Breast epithelium (tissue), 3 donors: ENCODE results near the gene FAM25C.
"Not testable (repeated sequence)": the region's sequence is repeated elsewhere in the genome, so short reads cannot be mapped to it uniquely, and the experiment has no call there.

Source experiments
- POLR2A ChIP-seq: fragments of 450-650 bp; IDR thresholded peaks from one replicate; pipeline ENCODE4 v1.6.1; 2016; ENCODE audit warnings: antibody characterized with exemption, mild to moderate bottlenecking, moderate library complexity
- POLR2AphosphoS5 ChIP-seq, 3 donors: sonication (generic); formaldehyde crosslinking; IDR thresholded peaks; one replicate each; pipeline ENCODE4 v1.6.1; 2017; ENCODE audit warnings: antibody characterized with exemption in 3 of 3
- TF ChIP-seq, protein P1 (sequence below), 3 donors: fragments of 450-650 bp; IDR thresholded peaks; one replicate each; pipeline ENCODE4 v1.5.1; 2016 to 2017; ENCODE audit warnings: antibody characterized with exemption in 3 of 3, mild to moderate bottlenecking in 3 of 3, moderate library complexity in 3 of 3

DNA sequence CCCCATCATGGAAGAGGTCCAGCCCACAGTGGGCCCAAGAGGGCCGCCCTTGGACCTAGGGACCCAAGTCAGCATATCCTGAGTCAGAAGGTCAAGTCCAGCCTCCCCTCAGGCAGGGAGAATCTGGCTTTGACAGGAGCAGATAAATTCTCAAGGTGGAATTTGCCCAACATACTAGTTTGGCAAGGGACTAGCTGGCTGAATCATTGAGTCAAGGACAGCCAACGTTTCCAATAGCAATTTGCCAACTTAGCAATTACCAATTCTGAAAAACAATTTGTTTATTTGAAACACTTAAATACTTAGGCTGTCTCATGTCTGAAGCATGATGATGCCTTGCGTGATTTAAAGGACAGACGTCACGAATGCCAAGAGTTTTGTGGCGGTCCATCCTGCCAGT is 2.7 kb upstream of the FAM25C start:
- TF ChIP-seq, protein P1, sequence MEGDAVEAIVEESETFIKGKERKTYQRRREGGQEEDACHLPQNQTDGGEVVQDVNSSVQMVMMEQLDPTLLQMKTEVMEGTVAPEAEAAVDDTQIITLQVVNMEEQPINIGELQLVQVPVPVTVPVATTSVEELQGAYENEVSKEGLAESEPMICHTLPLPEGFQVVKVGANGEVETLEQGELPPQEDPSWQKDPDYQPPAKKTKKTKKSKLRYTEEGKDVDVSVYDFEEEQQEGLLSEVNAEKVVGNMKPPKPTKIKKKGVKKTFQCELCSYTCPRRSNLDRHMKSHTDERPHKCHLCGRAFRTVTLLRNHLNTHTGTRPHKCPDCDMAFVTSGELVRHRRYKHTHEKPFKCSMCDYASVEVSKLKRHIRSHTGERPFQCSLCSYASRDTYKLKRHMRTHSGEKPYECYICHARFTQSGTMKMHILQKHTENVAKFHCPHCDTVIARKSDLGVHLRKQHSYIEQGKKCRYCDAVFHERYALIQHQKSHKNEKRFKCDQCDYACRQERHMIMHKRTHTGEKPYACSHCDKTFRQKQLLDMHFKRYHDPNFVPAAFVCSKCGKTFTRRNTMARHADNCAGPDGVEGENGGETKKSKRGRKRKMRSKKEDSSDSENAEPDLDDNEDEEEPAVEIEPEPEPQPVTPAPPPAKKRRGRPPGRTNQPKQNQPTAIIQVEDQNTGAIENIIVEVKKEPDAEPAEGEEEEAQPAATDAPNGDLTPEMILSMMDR (IDR thresholded peaks at IDR 0.05), result not testable (repeated sequence)
- TF ChIP-seq POLR2A; POLR2AphosphoS5 (IDR thresholded peaks at IDR 0.05): not testable (repeated sequence)
